Heart left ventricle (tissue), 16 donors: Measurements from ENCODE around the gene GNG7. TPM values are rescaled to one million over a fixed set of nuclear protein-coding genes. Genes with fewer than 3 reads are reported as not detected.

Experiments
- ATAC-seq, 4 donors: fragments of 200-7000 bp; cut with Tn5 transposase; one replicate each; pipeline ENCODE4 v1.9.1; 2020 to 2022; ENCODE audit warnings: moderate library complexity in 4 of 4, mild to moderate bottlenecking in 3 of 4, moderate number of reproducible peaks in 1 of 4
- DNase-seq, 5 donors: peaks; one replicate each; pipeline ENCODE4 v3.0.0-alpha.2; 2020
- H3K27ac ChIP-seq, 12 donors: fragments of 200-600 bp; sonication (generic) in 4 of 12; one replicate each; pipeline versions ENCODE4 v1.5.0 to v1.8.0; 2016 to 2022; ENCODE audit warnings: mild to moderate bottlenecking in 2 of 12
- H3K27me3 ChIP-seq, 9 donors: fragments of 200-600 bp; sonication (generic) in 2 of 9; one replicate each; pipeline versions ENCODE4 v1.5.1 to v1.8.0; 2016 to 2022; ENCODE audit warnings: mild to moderate bottlenecking in 3 of 9
- H3K36me3 ChIP-seq, 9 donors: fragments of 200-600 bp; sonication (generic) in 2 of 9; one replicate each; pipeline versions ENCODE4 v1.5.0 to v1.8.0; 2018 to 2022; ENCODE audit warnings: mild to moderate bottlenecking in 2 of 9
- H3K4me1 ChIP-seq, 12 donors: fragments of 200-600 bp; sonication (generic) in 4 of 12; one replicate each; pipeline versions ENCODE4 v1.5.0 to v1.8.0; 2016 to 2022; ENCODE audit warnings: mild to moderate bottlenecking in 3 of 12
- H3K4me3 ChIP-seq, 12 donors: fragments of 200-600 bp; sonication (generic) in 4 of 12; one replicate each; pipeline versions ENCODE4 v1.5.0 to v1.8.0; 2017 to 2022; ENCODE audit warnings: mild to moderate bottlenecking in 9 of 12, moderate library complexity in 4 of 12
- H3K9me3 ChIP-seq, 12 donors: fragments of 200-600 bp; sonication (generic) in 4 of 12; one replicate each; pipeline versions ENCODE4 v1.5.0 to v1.8.0; 2016 to 2022; ENCODE audit warnings: mild to moderate bottlenecking in 1 of 12
- CTCF ChIP-seq, 12 donors: fragments of 200-600 bp; sonication (generic) in 4 of 12; IDR thresholded peaks; one replicate each; pipeline versions ENCODE4 v1.5.0 to v1.8.0; 2018 to 2022; ENCODE audit warnings: antibody characterized with exemption in 12 of 12, mild to moderate bottlenecking in 5 of 12
- POLR2A ChIP-seq, 2 donors: fragments of 450-650 bp; IDR thresholded peaks; one replicate each; pipeline ENCODE4 v1.6.1; 2017; ENCODE audit warnings: antibody characterized with exemption in 2 of 2, mild to moderate bottlenecking in 2 of 2, moderate library complexity in 2 of 2
- WGBS, 4 donors: extraction: QIAGEN DNeasy Blood & Tissue Kit in 2 of 4; methylation state at CpG; one replicate each; pipeline versions ENCODE4 v1.1.5 to v1.1.7; 2013 to 2018; 5-methylcytosine and 5-hydroxymethylcytosine counted together
- intact Hi-C, 10 donors: fragments of 100-400 bp; cut with DNase I; formaldehyde crosslinking; loops; one replicate each; pipeline versions ENCODE4 v1.11.1 to v1.14.2; 2022
- polyA plus RNA-seq, 2 donors: library from polyadenylated mRNA; stranded (reverse); fragments of 200-250 nt; gene quantifications; one replicate each; pipeline ENCODE4 v1.2.3, GENCODE V29; 2013
- total RNA-seq, 9 donors: library from RNA; depleted of rRNA in 2 of 9; stranded (reverse); fragments of >200 nt in 2 of 9; fragmentation: NEBNext Ultra II Directional in 3 of 9; extraction: Animal tissue kit (Norgen Biotek cat#: 25700) in 3 of 9; gene quantifications; one replicate each; pipeline versions ENCODE4 v1.1.0 to v1.2.4, GENCODE V29; 2016 to 2023
- donor health status: ischemic (EF 13 %, LVEDD 7.1; RV severe dilation, severe dysfunction).
- donor health status: healthy with polysubstance abuse.
- donor health status: DM: no; HTN: yes; CAD: no.
- donor health status: DM: no; HTN: no; CAD: no.
- donor health status: ischemic (EF 25% LVEDD 6.9; RV normal size, moderate dysfunction).
- donor health status: ischemic (EF 25% LVEDD 5.7; RV mildly dilated, moderate dysfunction).
- donor health status: healthy.
- donor health status: DM: yes; HTN: yes; CAD: no.
- donor health status: ischemic (EF 35%, LVEDD 5.7; RV mildly dilated, moderate dysfunction).
- donor health status: nonischemic (EF 11% LVEDD 7.7; RV severe dilation, severe dysfunction).
- donor health status: DM: yes; HTN: yes; CAD: no.
- donor health status: PGD.
- donor health status: ischemic (EF 29% LVEDD 5.4; RV normal size, mild dysfunction).
- donor health status: nonischemic (EF 23%, LVEDD 6.1; RV moderate dilation, normal function).

The GNG7 gene
- total and polyA plus RNA-seq, 11 donors = 11.7 to 46.4 (median 24.0) TPM

- H3K4me1 ChIP-seq = peaks cover 0 to 9% (median 6%) of the 10 kb centered on the region in 12 donors
- no peaks in the 10 kb centered on the region for H3K36me3 ChIP-seq
- ATAC-seq (no peak), DNase-seq (no peak)
- intact Hi-C loops = no loop called here
- no peaks in the 10 kb centered on the region for H3K27me3 ChIP-seq
- H3K4me3 ChIP-seq = no peak overlapping the region
- WGBS, 4 donors = 61 to 76% (median 72%) methylated on average over 7 of the region's 7 CpGs
- H3K27ac ChIP-seq = no peak overlapping the region
- no peak for TF ChIP-seq POLR2A (IDR thresholded peaks at IDR 0.05)
- TF ChIP-seq CTCF (IDR thresholded peaks at IDR 0.05) = no peak
- peaks cover 0 to 4% (median 0%) of the 10 kb centered on the region in 12 donors for H3K9me3 ChIP-seq
Measured at GRCh38 chr19:2594319-2594718, 108.2 kb downstream of the GNG7 start.

DNA sequence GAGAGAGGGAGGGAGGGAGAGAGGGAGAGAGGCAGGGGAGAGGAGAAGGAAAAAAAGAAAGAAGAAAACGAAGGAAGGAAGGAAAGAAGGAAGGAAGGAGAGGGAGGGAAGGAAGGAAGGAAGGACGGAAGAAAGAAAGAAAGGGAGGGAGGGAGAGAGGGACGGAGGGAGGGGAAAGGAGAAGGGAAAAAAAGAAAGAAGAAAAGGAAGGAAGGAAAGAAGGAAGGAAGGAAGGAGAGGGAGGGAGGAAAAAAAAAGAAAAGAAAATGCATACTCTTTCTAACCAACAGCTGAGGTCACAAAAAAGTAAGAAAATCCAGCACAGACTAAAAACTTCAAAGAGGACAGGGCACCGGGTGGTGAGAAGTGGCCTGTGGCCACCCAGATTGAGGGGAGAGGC is 109.7 kb downstream of the GNG7 start:
- peaks cover 0 to 4% (median 0%) of the 10 kb centered on the region in 12 donors for H3K9me3 ChIP-seq
- no peak for TF ChIP-seq CTCF (IDR thresholded peaks at IDR 0.05)
- TF ChIP-seq POLR2A (IDR thresholded peaks at IDR 0.05) = no peak
- DNase-seq (no peak), ATAC-seq (no peak)
- H3K27me3 ChIP-seq = no peaks in the 10 kb centered on the region
- no peak overlapping the region for H3K4me3 ChIP-seq
- H3K4me1 ChIP-seq = peaks cover 0 to 11% (median 7%) of the 10 kb centered on the region in 12 donors
- H3K27ac ChIP-seq = no peak overlapping the region
- no peaks in the 10 kb centered on the region for H3K36me3 ChIP-seq
- 48 to 62% (median 59%) methylated on average over 4 of the region's 4 CpGs for WGBS, 4 donors
- intact Hi-C loops = no loop called here

DNA sequence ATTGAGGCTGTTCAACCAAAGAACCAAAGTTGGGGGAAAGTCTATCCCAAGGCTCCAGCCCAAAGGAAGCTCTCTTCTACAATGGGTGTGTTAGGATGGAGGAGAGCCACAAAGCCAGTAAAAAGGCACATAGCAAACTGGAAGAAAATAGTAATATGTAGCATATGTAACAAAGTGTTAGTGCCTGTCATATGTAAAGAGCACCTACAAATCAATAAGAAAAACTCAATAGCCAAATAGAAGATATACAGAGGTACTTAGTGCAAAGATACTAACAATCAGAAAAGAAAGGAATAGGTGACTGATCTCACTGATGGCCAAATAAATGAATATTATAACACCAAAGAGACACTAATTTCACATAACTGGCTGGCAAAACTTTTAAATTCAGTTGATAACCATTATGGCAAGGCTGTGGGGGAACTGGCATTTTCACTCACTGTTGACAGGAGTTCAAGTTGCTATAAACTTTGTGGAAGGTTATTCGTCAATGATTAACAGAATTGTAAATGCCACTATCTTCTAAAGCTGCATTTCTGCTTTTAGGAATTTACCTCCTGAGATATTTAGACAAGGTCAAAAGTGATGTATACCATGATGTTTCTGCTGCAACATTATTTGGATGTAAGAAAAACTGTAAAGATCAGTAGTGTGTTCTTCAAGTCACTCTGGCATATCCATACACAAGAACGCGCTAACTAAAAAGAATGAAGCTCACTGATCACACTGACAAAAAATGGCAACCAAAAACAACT is 110.8 kb downstream of the GNG7 start:
- peaks cover 0 to 19% (median 8%) of the 10 kb centered on the region in 12 donors for H3K4me1 ChIP-seq
- no peak overlapping the region for H3K27ac ChIP-seq
- H3K9me3 ChIP-seq = peaks cover 0 to 4% (median 0%) of the 10 kb centered on the region in 12 donors
- no peaks in the 10 kb centered on the region for H3K36me3 ChIP-seq
- DNase-seq (no peak), ATAC-seq (no peak)
- intact Hi-C loops = no loop called here
- TF ChIP-seq CTCF (IDR thresholded peaks at IDR 0.05) (no peak), POLR2A (IDR thresholded peaks at IDR 0.05) (no peak)
- H3K4me3 ChIP-seq = no peak overlapping the region
- WGBS, 4 donors = 93 to 97% (median 96%) methylated on average over 3 of the region's 3 CpGs
- no peaks in the 10 kb centered on the region for H3K27me3 ChIP-seq

DNA sequence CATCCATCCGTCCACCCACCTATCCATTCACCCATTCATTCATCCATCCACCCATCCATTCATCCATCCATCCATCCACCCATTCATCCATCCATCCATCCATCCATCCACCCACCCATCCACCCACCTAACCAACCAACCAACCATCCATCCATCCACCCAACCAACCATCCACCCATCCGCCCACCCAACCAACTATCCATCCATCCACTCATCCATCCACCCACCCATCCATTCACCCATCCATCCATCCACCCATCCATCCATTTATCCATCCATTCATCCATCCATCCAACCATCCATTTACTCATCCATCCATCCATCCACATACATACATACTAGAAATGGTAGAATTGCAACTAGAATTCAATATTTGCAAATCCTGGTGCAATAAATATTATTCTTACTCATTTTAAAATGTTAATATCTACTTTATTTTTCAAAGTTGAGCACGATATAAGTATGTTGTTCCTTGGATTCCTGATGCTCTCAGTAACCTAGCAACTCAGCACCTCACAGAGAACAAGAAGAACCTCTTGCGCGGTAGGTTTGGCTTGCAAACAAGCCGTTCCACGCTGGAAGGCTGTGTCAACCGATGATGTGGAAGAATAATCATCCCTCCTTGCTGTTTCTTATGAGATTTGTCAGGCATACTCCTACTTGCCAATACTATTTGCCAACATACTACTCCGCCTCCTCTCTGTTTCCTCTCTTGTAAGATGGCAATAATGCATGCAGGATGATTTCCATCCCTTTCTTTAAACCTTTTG is 111.7 kb downstream of the GNG7 start:
- no peaks in the 10 kb centered on the region for H3K27me3 ChIP-seq
- no peak overlapping the region for H3K4me3 ChIP-seq
- TF ChIP-seq CTCF (IDR thresholded peaks at IDR 0.05) = no peak
- peaks cover 0 to 19% (median 8%) of the 10 kb centered on the region in 12 donors for H3K4me1 ChIP-seq
- intact Hi-C loops = no loop called here
- no peaks in the 10 kb centered on the region for H3K36me3 ChIP-seq
- WGBS, 4 donors = 94 to 95% (median 95%) methylated on average over 9 of the region's 9 CpGs
- ATAC-seq (no peak), DNase-seq (no peak)
- no peak overlapping the region for H3K27ac ChIP-seq
- H3K9me3 ChIP-seq = peaks cover 0 to 4% (median 0%) of the 10 kb centered on the region in 12 donors
